Stomach (tissue), 4 donors: ENCODE data around the gene NFIX.

Source experiments
- EP300 ChIP-seq: sonication (generic); formaldehyde crosslinking; IDR thresholded peaks from one replicate; pipeline ENCODE4 v1.6.1; 2017; ENCODE audit warnings: antibody characterized with exemption
- POLR2A ChIP-seq, 4 donors: fragments of 450-650 bp; IDR thresholded peaks; one replicate each; pipeline ENCODE4 v1.6.1; 2016; ENCODE audit warnings: antibody characterized with exemption in 4 of 4, control low read depth in 2 of 4, mild to moderate bottlenecking in 1 of 4, moderate library complexity in 1 of 4
- POLR2AphosphoS5 ChIP-seq, 3 donors: sonication (generic); formaldehyde crosslinking; IDR thresholded peaks; one replicate each; pipeline ENCODE4 v1.6.1; 2016; ENCODE audit warnings: antibody characterized with exemption in 3 of 3
- TF ChIP-seq, protein P1 (sequence below), 7 experiments: fragments of 450-650 bp in 4 of 7; fragments of 200-600 bp in 3 of 7; sonication (generic) in 3 of 7; IDR thresholded peaks; one replicate each; pipeline ENCODE4 v1.5.1; 2016 to 2019; ENCODE audit warnings: antibody characterized with exemption in 7 of 7, control low read depth in 2 of 7, mild to moderate bottlenecking in 1 of 7

DNA sequence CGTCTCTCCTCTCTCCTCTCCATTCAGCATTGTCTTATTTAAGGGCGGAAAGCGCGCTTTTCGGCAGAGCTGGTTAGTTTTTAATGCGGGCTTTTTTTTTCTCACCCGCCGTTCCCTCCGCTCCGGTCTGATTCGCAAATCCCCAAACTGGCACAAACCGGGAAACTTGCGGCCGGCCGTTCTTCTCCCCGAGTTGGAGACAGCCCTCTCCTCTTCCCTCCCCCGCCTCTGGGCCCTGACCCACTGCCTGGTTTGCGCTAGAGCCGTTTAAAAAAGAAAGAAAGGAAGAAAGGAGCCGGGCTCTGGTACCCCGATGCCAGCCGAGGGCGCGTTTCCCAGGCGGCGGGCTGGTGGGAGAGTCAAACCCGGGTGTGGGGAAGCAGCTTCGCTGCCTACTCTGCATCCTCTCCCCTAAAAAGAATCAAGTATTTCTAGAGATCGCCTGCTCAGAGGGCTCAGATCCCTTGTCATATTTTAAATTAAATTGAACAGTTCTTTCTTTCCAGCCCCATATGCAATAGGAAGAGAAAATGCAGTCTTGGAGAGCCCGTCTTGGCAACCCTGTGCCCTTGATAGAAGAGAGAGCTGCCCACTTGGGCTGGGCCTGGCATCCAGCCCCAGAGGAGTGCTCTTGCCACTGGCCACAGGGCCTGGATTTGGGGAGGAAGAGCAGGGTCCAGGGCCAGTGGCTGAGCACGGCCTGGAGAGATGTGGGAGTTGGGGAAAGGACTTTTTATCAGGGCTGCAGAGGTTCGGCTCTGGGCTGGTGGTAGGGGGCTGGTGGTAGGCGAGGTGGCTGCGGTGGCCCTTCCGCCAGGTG is 19.0 kb downstream of the NFIX start:
- no peak for TF ChIP-seq POLR2A (IDR thresholded peaks at IDR 0.05)
- TF ChIP-seq, protein P1, sequence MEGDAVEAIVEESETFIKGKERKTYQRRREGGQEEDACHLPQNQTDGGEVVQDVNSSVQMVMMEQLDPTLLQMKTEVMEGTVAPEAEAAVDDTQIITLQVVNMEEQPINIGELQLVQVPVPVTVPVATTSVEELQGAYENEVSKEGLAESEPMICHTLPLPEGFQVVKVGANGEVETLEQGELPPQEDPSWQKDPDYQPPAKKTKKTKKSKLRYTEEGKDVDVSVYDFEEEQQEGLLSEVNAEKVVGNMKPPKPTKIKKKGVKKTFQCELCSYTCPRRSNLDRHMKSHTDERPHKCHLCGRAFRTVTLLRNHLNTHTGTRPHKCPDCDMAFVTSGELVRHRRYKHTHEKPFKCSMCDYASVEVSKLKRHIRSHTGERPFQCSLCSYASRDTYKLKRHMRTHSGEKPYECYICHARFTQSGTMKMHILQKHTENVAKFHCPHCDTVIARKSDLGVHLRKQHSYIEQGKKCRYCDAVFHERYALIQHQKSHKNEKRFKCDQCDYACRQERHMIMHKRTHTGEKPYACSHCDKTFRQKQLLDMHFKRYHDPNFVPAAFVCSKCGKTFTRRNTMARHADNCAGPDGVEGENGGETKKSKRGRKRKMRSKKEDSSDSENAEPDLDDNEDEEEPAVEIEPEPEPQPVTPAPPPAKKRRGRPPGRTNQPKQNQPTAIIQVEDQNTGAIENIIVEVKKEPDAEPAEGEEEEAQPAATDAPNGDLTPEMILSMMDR (IDR thresholded peaks at IDR 0.05) = no peak
- TF ChIP-seq POLR2AphosphoS5 (IDR thresholded peaks at IDR 0.05) = no peak
- no peak for TF ChIP-seq EP300
